ENCODE measurements around the gene MAN1C1. TPM values are rescaled to one million over a fixed set of nuclear protein-coding genes. Genes with fewer than 3 reads are reported as not detected.

Gene MAN1C1
- total and polyA plus RNA-seq, 2 donors (not counting 1 experiment from before 2014, with no cell fraction given), result 17.7 to 51.4 TPM

GRCh38 chr1:25618433-25618808 lies 1.8 kb downstream of the MAN1C1 start:
- Histone ChIP-seq H3K27ac (ENCODE audit: insufficient read depth, low read length) (no peak overlapping the region), H3K4me2 (ENCODE audit: extremely low read depth, insufficient read depth, low read length) (peak overlapping the region; percentile 56), H3K27me3 (ENCODE audit: control insufficient read depth, insufficient read depth, low read length) (peaks cover 17% of the 10 kb centered on the region)

GRCh38 chr1:25619101-25619890 lies 2.7 kb downstream of the MAN1C1 start:
- H3K4me3 ChIP-seq (replicated peaks in 1 of 4; ENCODE audit: control extremely low read depth in 1 of 4, insufficient read depth in 1 of 4, low read depth in 3 of 4, low read length in 4 of 4), result peak overlapping the region in 2 of 4 experiments; percentile 13 to 64
- TF ChIP-seq EZH2 (IDR thresholded peaks at IDR 0.05; ENCODE audit: low read length, missing control alignments) (no peak), CTCF (conservative IDR thresholded peaks at IDR 0.05 in 1 of 2, IDR thresholded peaks at IDR 0.05 in 1 of 2; ENCODE audit: low read depth in 1 of 2, low read length in 2 of 2) (peak; percentile 76 to 79)
- H2AFZ ChIP-seq (ENCODE audit: low read length), result no peak overlapping the region
- DNase-seq (ENCODE audit: low read depth in 2 of 2), result peak in 1 of 2 donors; percentile 24
- peaks cover 16% of the 10 kb centered on the region for H3K27me3 ChIP-seq (ENCODE audit: control insufficient read depth, insufficient read depth, low read length)
- H3K36me3 ChIP-seq (ENCODE audit: control insufficient read depth, insufficient read depth, low read length), result no peaks in the 10 kb centered on the region
- no peak overlapping the region for H3K27ac ChIP-seq (ENCODE audit: insufficient read depth, low read length)
- no peaks in the 10 kb centered on the region for H4K20me1 ChIP-seq (ENCODE audit: control insufficient read depth, extremely low read depth, insufficient read depth, low read length)
- H3K79me2 ChIP-seq (ENCODE audit: control insufficient read depth, insufficient read depth, low read length), result no peaks in the 10 kb centered on the region
- H3K4me1 ChIP-seq (ENCODE audit: control insufficient read depth, extremely low read depth, insufficient read depth, low read length), result no peaks in the 10 kb centered on the region
- H3K9ac ChIP-seq (ENCODE audit: insufficient read depth, low read length), result no peak overlapping the region
- peak overlapping the region; percentile 41 for H3K4me2 ChIP-seq (ENCODE audit: extremely low read depth, insufficient read depth, low read length)
- H3K9me3 ChIP-seq (ENCODE audit: control insufficient read depth, insufficient read depth, low read depth, low read length), result no peaks in the 10 kb centered on the region

More at GRCh38 chr1:25618433-25618808, 1.8 kb downstream of the MAN1C1 start:
- Histone ChIP-seq H2AFZ (ENCODE audit: low read length) (no peak overlapping the region), H3K4me1 (ENCODE audit: control insufficient read depth, extremely low read depth, insufficient read depth, low read length) (no peaks in the 10 kb centered on the region), H3K79me2 (ENCODE audit: control insufficient read depth, insufficient read depth, low read length) (no peaks in the 10 kb centered on the region), H3K36me3 (ENCODE audit: control insufficient read depth, insufficient read depth, low read length) (no peaks in the 10 kb centered on the region), H3K9me3 (ENCODE audit: control insufficient read depth, insufficient read depth, low read depth, low read length) (no peaks in the 10 kb centered on the region), H3K4me3 (replicated peaks in 1 of 4; ENCODE audit: control extremely low read depth in 1 of 4, insufficient read depth in 1 of 4, low read depth in 3 of 4, low read length in 4 of 4) (peak overlapping the region in 3 of 4 experiments; percentile 13 to 64 (median 26)), H3K9ac (ENCODE audit: insufficient read depth, low read length) (no peak overlapping the region), H4K20me1 (ENCODE audit: control insufficient read depth, extremely low read depth, insufficient read depth, low read length) (no peaks in the 10 kb centered on the region)
- no peak for DNase-seq (ENCODE audit: low read depth in 2 of 2)
- TF ChIP-seq EZH2 (IDR thresholded peaks at IDR 0.05; ENCODE audit: low read length, missing control alignments) (no peak), CTCF (conservative IDR thresholded peaks at IDR 0.05 in 1 of 2, IDR thresholded peaks at IDR 0.05 in 1 of 2; ENCODE audit: low read depth in 1 of 2, low read length in 2 of 2) (no peak)

GRCh38 chr1:25620211-25620610 lies 3.6 kb downstream of the MAN1C1 start:
- Histone ChIP-seq H3K36me3 (ENCODE audit: control insufficient read depth, insufficient read depth, low read length) (no peaks in the 10 kb centered on the region), H3K79me2 (ENCODE audit: control insufficient read depth, insufficient read depth, low read length) (no peaks in the 10 kb centered on the region), H3K4me1 (ENCODE audit: control insufficient read depth, extremely low read depth, insufficient read depth, low read length) (no peaks in the 10 kb centered on the region), H3K27me3 (ENCODE audit: control insufficient read depth, insufficient read depth, low read length) (peaks cover 10% of the 10 kb centered on the region), H2AFZ (ENCODE audit: low read length) (no peak overlapping the region), H3K4me3 (replicated peaks in 1 of 4; ENCODE audit: control extremely low read depth in 1 of 4, insufficient read depth in 1 of 4, low read depth in 3 of 4, low read length in 4 of 4) (peak overlapping the region in 1 of 4 experiments; percentile 64), H3K9me3 (ENCODE audit: control insufficient read depth, insufficient read depth, low read depth, low read length) (no peaks in the 10 kb centered on the region), H4K20me1 (ENCODE audit: control insufficient read depth, extremely low read depth, insufficient read depth, low read length) (no peaks in the 10 kb centered on the region), H3K9ac (ENCODE audit: insufficient read depth, low read length) (no peak overlapping the region), H3K4me2 (ENCODE audit: extremely low read depth, insufficient read depth, low read length) (no peak overlapping the region), H3K27ac (ENCODE audit: insufficient read depth, low read length) (no peak overlapping the region)
- DNase-seq (ENCODE audit: low read depth in 2 of 2), result no peak
- TF ChIP-seq EZH2 (IDR thresholded peaks at IDR 0.05; ENCODE audit: low read length, missing control alignments) (no peak), CTCF (conservative IDR thresholded peaks at IDR 0.05 in 1 of 2, IDR thresholded peaks at IDR 0.05 in 1 of 2; ENCODE audit: low read depth in 1 of 2, low read length in 2 of 2) (no peak)

Measured in fibroblast of lung (primary cell).